HCT116 (cell line): ENCODE measurements around the gene CTU2. TPM values are rescaled to one million over a fixed set of nuclear protein-coding genes. Genes with fewer than 3 reads are reported as not detected.

Experiments
- ATAC-seq: fragments of 200-7000 bp; cut with Tn5 transposase; 2 replicates; pipeline ENCODE4 v1.9.1; 2020; ENCODE audit warnings: mild to moderate bottlenecking, moderate library complexity
- BruUV-seq: library from RNA; stranded (reverse); fragments of 400-500 nt; replicated peaks from 2 replicates; lab custom pipeline; 2021; lab: Mats Ljungman, UMichigan
- CTCF ChIA-PET: fragments of 300-600 bp; sonication (Branson Sonifier 250); formaldehyde crosslinking; loops from one replicate; lab custom pipeline; 2021; ENCODE audit warnings: antibody characterized with exemption; lab: Charles Lee
- POLR2A ChIA-PET: fragments of 300-600, 350-600 bp; sonication (Branson Sonifier 250); formaldehyde crosslinking; loops from one replicate; lab custom pipeline; 2021; ENCODE audit warnings: antibody characterized with exemption; lab: Charles Lee
- RAD21 ChIA-PET, 2 experiments: fragments of 300-600 bp; sonication (Branson Sonifier 250); formaldehyde crosslinking; loops; one replicate each; lab custom pipeline; 2023; ENCODE audit warnings: low total read pairs in 2 of 2; ENCODE audit not compliant: uncharacterized antibody in 2 of 2, unreplicated experiment in 2 of 2, low non-redundant PET in 1 of 2; lab: Charles Lee
- DNase-seq: peaks from one replicate; pipeline ENCODE4 v3.0.0-alpha.2; 2010; ENCODE audit warnings: low read depth, low spot score
- H2AFZ ChIP-seq: fragments of 200-600 bp; shearing (Covaris generic), sonication (generic); 2 replicates; pipeline ENCODE4 v1.6.1; 2017; ENCODE audit warnings: low read depth, mixed run types, mixed read lengths, antibody characterized with exemption, low read length; ENCODE audit not compliant: poor library complexity, severe bottlenecking
- H3K27ac ChIP-seq: 2 replicates; pipeline ENCODE4 v1.5.1; 2012; ENCODE audit warnings: low read depth, low read length
- H3K27me3 ChIP-seq: fragments of 200-600 bp; sonication (generic); 2 replicates; pipeline ENCODE4 v1.6.1; 2016; ENCODE audit warnings: mixed run types, low read length, mixed read lengths; ENCODE audit not compliant: insufficient read depth
- H3K36me3 ChIP-seq, 2 experiments: fragments of 200-500 bp in 1 of 2; fragments of 200-600 bp in 1 of 2; sonication (Bioruptor generic) in 1 of 2; sonication (generic) in 1 of 2; 2 replicates each; pipeline versions ENCODE4 v1.5.1 to v1.6.1; 2014 to 2016; ENCODE audit warnings: low read length in 2 of 2, inconsistent platforms in 1 of 2, mixed read lengths in 1 of 2, mixed run types in 1 of 2; ENCODE audit not compliant: insufficient read depth in 2 of 2, control insufficient read depth in 1 of 2
- H3K4me1 ChIP-seq, 2 experiments: fragments of 200-600 bp in 1 of 2; sonication (generic) in 1 of 2; 2 replicates each; pipeline versions ENCODE4 v1.5.1 to v1.6.1; 2012 to 2017; ENCODE audit warnings: low read length in 2 of 2, inconsistent platforms in 1 of 2, mild to moderate bottlenecking in 1 of 2, mixed read lengths in 1 of 2, mixed run types in 1 of 2, moderate library complexity in 1 of 2; ENCODE audit not compliant: insufficient read depth in 2 of 2, control insufficient read depth in 1 of 2
- H3K4me2 ChIP-seq: fragments of 200-600 bp; sonication (generic); 2 replicates; pipeline ENCODE4 v1.6.1; 2017; ENCODE audit warnings: mixed run types, low read length, mixed read lengths
- H3K4me3 ChIP-seq, 2 experiments: fragments of 200-600 bp in 1 of 2; sonication (generic) in 1 of 2; replicated peaks in 1 of 2; 2 replicates each; pipeline ENCODE4 v1.5.1; 2011 to 2016; ENCODE audit warnings: low read length in 2 of 2, control low read depth in 1 of 2, low read depth in 1 of 2, mild to moderate bottlenecking in 1 of 2, mixed read lengths in 1 of 2, mixed run types in 1 of 2
- H3K79me2 ChIP-seq: fragments of 200-600 bp; sonication (generic); 2 replicates; pipeline ENCODE4 v1.6.1; 2017; ENCODE audit warnings: mild to moderate bottlenecking, mixed run types, low read length, moderate library complexity, mixed read lengths; ENCODE audit not compliant: insufficient read depth
- H3K9ac ChIP-seq: fragments of 200-600 bp; sonication (generic); 2 replicates; pipeline ENCODE4 v1.6.1; 2016; ENCODE audit warnings: low read length, mixed read lengths
- H3K9me2 ChIP-seq: fragments of 200-600 bp; sonication (generic), shearing (Covaris generic); 2 replicates; pipeline ENCODE4 v1.6.1; 2017; ENCODE audit warnings: mixed run types, mild to moderate bottlenecking, moderate library complexity; ENCODE audit not compliant: insufficient read depth
- H3K9me3 ChIP-seq, 2 experiments: fragments of 200-500 bp in 1 of 2; fragments of 200-600 bp in 1 of 2; sonication (Bioruptor generic) in 1 of 2; sonication (generic) in 1 of 2; 2 replicates each; pipeline ENCODE4 v1.6.1; 2014 to 2017; ENCODE audit warnings: low read length in 2 of 2, mixed read lengths in 2 of 2, inconsistent platforms in 1 of 2, low read depth in 1 of 2, mild to moderate bottlenecking in 1 of 2, mixed run types in 1 of 2, moderate library complexity in 1 of 2; ENCODE audit not compliant: control insufficient read depth in 1 of 2, insufficient read depth in 1 of 2
- H4K20me1 ChIP-seq: fragments of 200-600 bp; sonication (generic), shearing (Covaris generic); 2 replicates; pipeline ENCODE4 v1.6.1; 2017; ENCODE audit warnings: mixed run types, mild to moderate bottlenecking, moderate library complexity; ENCODE audit not compliant: insufficient read depth
- CBX3 ChIP-seq: IDR thresholded peaks from 2 replicates; pipeline ENCODE4 v1.6.1; 2012; ENCODE audit warnings: low read depth
- ELF1 ChIP-seq: IDR thresholded peaks from 2 replicates; pipeline ENCODE4 v1.6.1; 2012; ENCODE audit warnings: low read depth, borderline replicate concordance
- EZH2 ChIP-seq: fragments of 200-600 bp; sonication (generic); IDR thresholded peaks from 2 replicates; pipeline ENCODE4 v1.6.1; 2017; ENCODE audit warnings: antibody characterized with exemption, mixed run types
- FOSL1 ChIP-seq: IDR thresholded peaks from 2 replicates; pipeline ENCODE4 v1.6.1; 2012; ENCODE audit warnings: low read depth
- JUND ChIP-seq: IDR thresholded peaks from 2 replicates; pipeline ENCODE4 v1.6.1; 2012
- MAX ChIP-seq: IDR thresholded peaks from 2 replicates; pipeline ENCODE4 v1.6.1; 2012
- POLR2A ChIP-seq: IDR thresholded peaks from 2 replicates; pipeline ENCODE4 v1.7.0; 2011; ENCODE audit warnings: borderline replicate concordance; ENCODE audit not compliant: insufficient read depth, insufficient read length; ENCODE audit errors: extremely low read depth
- POLR2AphosphoS5 ChIP-seq: IDR thresholded peaks from 2 replicates; pipeline ENCODE4 v1.6.1; 2011; ENCODE audit warnings: mild to moderate bottlenecking, low read depth, low read length, moderate library complexity
- RAD21 ChIP-seq: IDR thresholded peaks from 2 replicates; pipeline ENCODE4 v1.6.1; 2012; ENCODE audit warnings: low read depth, mild to moderate bottlenecking
- SIN3A ChIP-seq: IDR thresholded peaks from 2 replicates; pipeline ENCODE4 v1.6.1; 2012; ENCODE audit warnings: low read depth
- SP1 ChIP-seq: IDR thresholded peaks from 2 replicates; pipeline ENCODE4 v1.6.1; 2012; ENCODE audit warnings: low read depth
- SRF ChIP-seq: IDR thresholded peaks from 2 replicates; pipeline ENCODE4 v1.6.1; 2012; ENCODE audit warnings: low read depth
- TCF7L2 ChIP-seq: IDR thresholded peaks from 2 replicates; pipeline ENCODE4 v1.7.0; 2011; ENCODE audit warnings: borderline replicate concordance, inconsistent platforms; ENCODE audit not compliant: insufficient read depth, insufficient read length; ENCODE audit errors: extremely low read depth
- YY1 ChIP-seq: IDR thresholded peaks from 2 replicates; pipeline ENCODE4 v1.6.1; 2011; ENCODE audit warnings: low read length, low read depth, moderate library complexity, mild to moderate bottlenecking; ENCODE audit not compliant: insufficient replicate concordance; ENCODE audit errors: extremely low read depth
- ZNF274 ChIP-seq: fragments of 200-500 bp; sonication (Bioruptor generic); IDR thresholded peaks from 2 replicates; pipeline ENCODE4 v1.6.1; 2014; ENCODE audit warnings: mild to moderate bottlenecking, low read depth, low read length, inconsistent platforms
- intact Hi-C: fragments of 100-400 bp; cut with micrococcal nuclease; formaldehyde crosslinking; loops from 2 replicates; pipeline ENCODE4 v1.10.0; 2022
- total RNA-seq: library from RNA; stranded (reverse); gene quantifications from one replicate; pipeline ENCODE4 v1.2.1, GENCODE V29; 2021; ENCODE audit not compliant: unreplicated experiment
- TF ChIP-seq, protein P1 (sequence below): IDR thresholded peaks from 2 replicates; pipeline ENCODE4 v1.6.1; 2012
- TF ChIP-seq, protein P2 (sequence below): IDR thresholded peaks from 2 replicates; pipeline ENCODE4 v1.6.1; 2012; ENCODE audit warnings: low read depth

Gene CTU2
- total RNA-seq, 1 experiment from 2014 or later, result 71.3 TPM

DNA sequence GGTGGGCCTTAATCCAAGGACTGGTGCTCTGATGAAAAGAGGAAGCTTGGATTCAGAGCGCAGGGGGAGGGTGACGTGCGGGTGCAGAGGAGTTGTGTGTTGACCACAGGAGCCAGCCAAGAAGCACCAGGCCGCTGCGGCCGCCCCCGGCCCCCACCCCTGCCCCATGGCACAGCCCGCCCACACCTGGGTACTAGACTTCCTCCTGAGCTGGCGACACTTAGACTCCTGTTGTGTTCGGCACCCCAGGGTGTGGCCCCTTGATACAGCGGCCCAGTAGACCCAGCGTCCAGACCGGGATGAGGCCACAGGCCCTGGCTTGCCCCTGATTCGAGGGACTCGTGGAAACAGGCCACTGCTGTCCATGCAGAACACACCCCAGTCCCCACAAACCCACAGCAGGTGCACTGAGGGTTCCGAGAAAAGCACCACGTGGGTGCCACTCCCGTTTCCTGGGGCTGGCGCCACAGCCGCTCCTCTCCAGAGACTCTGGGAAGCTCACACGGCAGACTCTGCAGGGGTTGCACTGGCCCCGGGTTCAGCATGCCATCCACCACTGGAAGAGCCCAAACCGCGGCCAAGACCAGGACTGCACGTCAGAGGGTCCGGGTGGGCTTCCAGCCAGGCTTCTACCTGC, 14.3 kb upstream of the CTU2 start:
- no peak for DNase-seq
- no TSS peak for BruUV-seq
- Histone ChIP-seq H3K79me2 (no peaks in the 10 kb centered on the region), H3K4me1 (peaks cover 12 to 15% of the 10 kb centered on the region in 2 experiments), H3K9ac (no peak overlapping the region), H3K4me2 (no peak overlapping the region), H3K27me3 (no peaks in the 10 kb centered on the region), H3K36me3 (no peaks in the 10 kb centered on the region), H4K20me1 (no peaks in the 10 kb centered on the region), H3K27ac (no peak overlapping the region), H2AFZ (no peak overlapping the region), H3K9me3 (no peaks in the 10 kb centered on the region), H3K4me3 (no peak overlapping the region), H3K9me2 (no peaks in the 10 kb centered on the region)
- no peak for ATAC-seq
- ChIA-PET RAD21 (no interaction called here), CTCF (no interaction called here), POLR2A (interaction anchor here (0.6 kb wide), 1 partner anchor 8 kb away, joined by 5 read pairs; no protein-coding TSS in a partner anchor)
- TF ChIP-seq, protein P1, sequence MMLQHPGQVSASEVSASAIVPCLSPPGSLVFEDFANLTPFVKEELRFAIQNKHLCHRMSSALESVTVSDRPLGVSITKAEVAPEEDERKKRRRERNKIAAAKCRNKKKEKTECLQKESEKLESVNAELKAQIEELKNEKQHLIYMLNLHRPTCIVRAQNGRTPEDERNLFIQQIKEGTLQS, result no peak
- TF ChIP-seq YY1 (no peak), EZH2 (no peak), SP1 (no peak), ZNF274 (no peak), CBX3 (no peak)
- intact Hi-C loops, result no loop called here

GRCh38 chr16:88692861-88693260, 13.4 kb upstream of the CTU2 start:
- Histone ChIP-seq H3K4me2 (no peak overlapping the region), H3K4me1 (peaks cover 7% of the 10 kb centered on the region in 2 experiments), H3K79me2 (no peaks in the 10 kb centered on the region), H3K4me3 (no peak overlapping the region), H3K36me3 (no peaks in the 10 kb centered on the region), H3K27me3 (no peaks in the 10 kb centered on the region), H3K9ac (no peak overlapping the region), H2AFZ (no peak overlapping the region), H3K27ac (no peak overlapping the region), H3K9me2 (no peaks in the 10 kb centered on the region), H4K20me1 (no peaks in the 10 kb centered on the region), H3K9me3 (no peaks in the 10 kb centered on the region)
- ATAC-seq, result no peak
- POLR2A ChIA-PET, result no interaction called here
- DNase-seq, result no peak
- RAD21 ChIA-PET, result no interaction called here
- CTCF ChIA-PET, result no interaction called here
- no TSS peak for BruUV-seq
- intact Hi-C loops, result no loop called here
- TF ChIP-seq MAX (no peak), RAD21 (no peak), ELF1 (no peak), FOSL1 (no peak), POLR2A (no peak), JUND (no peak), SIN3A (no peak), TCF7L2 (no peak), YY1 (no peak), POLR2AphosphoS5 (no peak), SRF (no peak)
- TF ChIP-seq, protein P2, sequence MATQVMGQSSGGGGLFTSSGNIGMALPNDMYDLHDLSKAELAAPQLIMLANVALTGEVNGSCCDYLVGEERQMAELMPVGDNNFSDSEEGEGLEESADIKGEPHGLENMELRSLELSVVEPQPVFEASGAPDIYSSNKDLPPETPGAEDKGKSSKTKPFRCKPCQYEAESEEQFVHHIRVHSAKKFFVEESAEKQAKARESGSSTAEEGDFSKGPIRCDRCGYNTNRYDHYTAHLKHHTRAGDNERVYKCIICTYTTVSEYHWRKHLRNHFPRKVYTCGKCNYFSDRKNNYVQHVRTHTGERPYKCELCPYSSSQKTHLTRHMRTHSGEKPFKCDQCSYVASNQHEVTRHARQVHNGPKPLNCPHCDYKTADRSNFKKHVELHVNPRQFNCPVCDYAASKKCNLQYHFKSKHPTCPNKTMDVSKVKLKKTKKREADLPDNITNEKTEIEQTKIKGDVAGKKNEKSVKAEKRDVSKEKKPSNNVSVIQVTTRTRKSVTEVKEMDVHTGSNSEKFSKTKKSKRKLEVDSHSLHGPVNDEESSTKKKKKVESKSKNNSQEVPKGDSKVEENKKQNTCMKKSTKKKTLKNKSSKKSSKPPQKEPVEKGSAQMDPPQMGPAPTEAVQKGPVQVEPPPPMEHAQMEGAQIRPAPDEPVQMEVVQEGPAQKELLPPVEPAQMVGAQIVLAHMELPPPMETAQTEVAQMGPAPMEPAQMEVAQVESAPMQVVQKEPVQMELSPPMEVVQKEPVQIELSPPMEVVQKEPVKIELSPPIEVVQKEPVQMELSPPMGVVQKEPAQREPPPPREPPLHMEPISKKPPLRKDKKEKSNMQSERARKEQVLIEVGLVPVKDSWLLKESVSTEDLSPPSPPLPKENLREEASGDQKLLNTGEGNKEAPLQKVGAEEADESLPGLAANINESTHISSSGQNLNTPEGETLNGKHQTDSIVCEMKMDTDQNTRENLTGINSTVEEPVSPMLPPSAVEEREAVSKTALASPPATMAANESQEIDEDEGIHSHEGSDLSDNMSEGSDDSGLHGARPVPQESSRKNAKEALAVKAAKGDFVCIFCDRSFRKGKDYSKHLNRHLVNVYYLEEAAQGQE, result no peak
- TF ChIP-seq, protein P1, result no peak
